ENCODE data around the gene CRIM1. TPM values are rescaled to one million over a fixed set of nuclear protein-coding genes. Genes with fewer than 3 reads are reported as not detected.

CRIM1 gene
- total RNA-seq, 4 donors from 2014 or later: 73.7 to 134 (median 80.7) TPM

DNA sequence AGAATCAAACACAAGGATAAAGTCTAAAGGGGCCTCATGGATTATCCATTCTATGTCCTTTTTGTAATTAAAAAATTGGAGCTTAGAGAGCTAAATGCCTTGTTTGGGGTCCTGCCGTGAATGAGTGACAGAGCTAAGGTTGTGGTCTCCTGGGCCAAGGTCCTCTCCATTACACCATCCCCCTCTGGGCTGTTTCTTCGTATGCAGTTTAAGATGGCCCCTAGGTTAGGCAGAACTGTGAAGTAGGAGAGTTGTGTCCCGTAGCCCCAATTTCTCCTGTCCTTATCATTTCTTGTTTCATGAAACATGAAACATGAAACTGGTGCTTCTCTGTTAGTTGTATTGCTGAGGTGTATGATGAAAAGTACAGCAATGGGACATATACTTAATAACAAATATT, 32.9 kb downstream of the CRIM1 start:
- Histone ChIP-seq H3K27me3 (no peaks in the 10 kb centered on the region), H3K4me3 (no peak overlapping the region), H3K27ac (peak overlapping the region in 3 of 4 donors; percentile 17 to 58 (median 51)), H3K9me3 (no peaks in the 10 kb centered on the region), H3K4me1 (peaks cover 0 to 26% (median 8%) of the 10 kb centered on the region in 4 donors), H3K36me3 (no peaks in the 10 kb centered on the region)
- in situ Hi-C loops (cut with MboI; ENCODE audit: low pct_ligation_motif_present in 1 of 4, low pct_unique_long_range_greater_than_20kb in 1 of 4, low sequenced_read_pairs in 3 of 4) (no loop called here), intact Hi-C loops (cut with DNase I; ENCODE audit: low total_unique reads) (no loop called here)
- DNase-seq: no peak
- WGBS, 2 donors (ENCODE audit: low coverage in 1 of 2): 67 to 85% methylated on average over 1 to 3 of the region's 3 CpGs
- TF ChIP-seq POLR2A (IDR thresholded peaks at IDR 0.05) (no peak), EP300 (IDR thresholded peaks at IDR 0.05; ENCODE audit: low read depth) (no peak), POLR2AphosphoS5 (IDR thresholded peaks at IDR 0.05) (no peak)
- TF ChIP-seq, protein P1, sequence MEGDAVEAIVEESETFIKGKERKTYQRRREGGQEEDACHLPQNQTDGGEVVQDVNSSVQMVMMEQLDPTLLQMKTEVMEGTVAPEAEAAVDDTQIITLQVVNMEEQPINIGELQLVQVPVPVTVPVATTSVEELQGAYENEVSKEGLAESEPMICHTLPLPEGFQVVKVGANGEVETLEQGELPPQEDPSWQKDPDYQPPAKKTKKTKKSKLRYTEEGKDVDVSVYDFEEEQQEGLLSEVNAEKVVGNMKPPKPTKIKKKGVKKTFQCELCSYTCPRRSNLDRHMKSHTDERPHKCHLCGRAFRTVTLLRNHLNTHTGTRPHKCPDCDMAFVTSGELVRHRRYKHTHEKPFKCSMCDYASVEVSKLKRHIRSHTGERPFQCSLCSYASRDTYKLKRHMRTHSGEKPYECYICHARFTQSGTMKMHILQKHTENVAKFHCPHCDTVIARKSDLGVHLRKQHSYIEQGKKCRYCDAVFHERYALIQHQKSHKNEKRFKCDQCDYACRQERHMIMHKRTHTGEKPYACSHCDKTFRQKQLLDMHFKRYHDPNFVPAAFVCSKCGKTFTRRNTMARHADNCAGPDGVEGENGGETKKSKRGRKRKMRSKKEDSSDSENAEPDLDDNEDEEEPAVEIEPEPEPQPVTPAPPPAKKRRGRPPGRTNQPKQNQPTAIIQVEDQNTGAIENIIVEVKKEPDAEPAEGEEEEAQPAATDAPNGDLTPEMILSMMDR (IDR thresholded peaks at IDR 0.05): no peak

GRCh38 chr2:36389091-36389564, 33.5 kb downstream of the CRIM1 start:
- in situ Hi-C loops (cut with MboI; ENCODE audit: low pct_ligation_motif_present in 1 of 4, low pct_unique_long_range_greater_than_20kb in 1 of 4, low sequenced_read_pairs in 3 of 4): no loop called here
- no peak for DNase-seq

DNA sequence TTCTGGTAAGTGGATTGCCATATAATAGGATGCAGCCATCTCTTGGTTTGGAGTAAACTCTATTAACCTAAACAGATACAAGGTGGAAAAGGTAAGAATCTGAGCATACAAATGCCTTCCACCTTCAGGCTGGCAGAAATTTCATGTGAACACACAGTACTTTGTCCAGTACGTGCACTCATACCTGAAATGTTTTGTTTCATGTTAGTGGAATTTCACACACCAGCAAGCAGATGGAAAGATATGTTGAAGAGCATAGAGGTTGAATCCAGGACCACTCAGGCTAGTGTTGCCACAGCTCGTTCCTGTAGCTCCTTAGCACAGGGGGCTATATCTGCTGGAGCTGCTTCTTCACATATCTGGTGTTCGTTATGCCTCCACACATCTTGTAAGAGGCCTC, 34.0 kb downstream of the CRIM1 start:
- Histone ChIP-seq H3K9me3 (no peaks in the 10 kb centered on the region), H3K4me1 (peaks cover 0 to 37% (median 15%) of the 10 kb centered on the region in 4 donors)
- in situ Hi-C loops (cut with MboI; ENCODE audit: low pct_ligation_motif_present in 1 of 4, low pct_unique_long_range_greater_than_20kb in 1 of 4, low sequenced_read_pairs in 3 of 4): no loop called here

More at GRCh38 chr2:36389091-36389564, 33.5 kb downstream of the CRIM1 start:
- Histone ChIP-seq H3K36me3 (no peaks in the 10 kb centered on the region), H3K4me3 (no peak overlapping the region), H3K27me3 (no peaks in the 10 kb centered on the region), H3K9me3 (no peaks in the 10 kb centered on the region), H3K27ac (peak overlapping the region; percentile 17 to 58 (median 54)), H3K4me1 (peaks cover 0 to 33% (median 13%) of the 10 kb centered on the region in 4 donors)
- intact Hi-C loops (cut with DNase I; ENCODE audit: low total_unique reads): loop anchor here (1.0 kb wide), 1 partner anchor 27 kb away; no protein-coding TSS in a partner anchor
- TF ChIP-seq POLR2A (IDR thresholded peaks at IDR 0.05) (no peak), EP300 (IDR thresholded peaks at IDR 0.05; ENCODE audit: low read depth) (no peak)
- 35 to 38% methylated on average over 3 to 5 of the region's 5 CpGs for WGBS, 2 donors (ENCODE audit: low coverage in 1 of 2)

DNA sequence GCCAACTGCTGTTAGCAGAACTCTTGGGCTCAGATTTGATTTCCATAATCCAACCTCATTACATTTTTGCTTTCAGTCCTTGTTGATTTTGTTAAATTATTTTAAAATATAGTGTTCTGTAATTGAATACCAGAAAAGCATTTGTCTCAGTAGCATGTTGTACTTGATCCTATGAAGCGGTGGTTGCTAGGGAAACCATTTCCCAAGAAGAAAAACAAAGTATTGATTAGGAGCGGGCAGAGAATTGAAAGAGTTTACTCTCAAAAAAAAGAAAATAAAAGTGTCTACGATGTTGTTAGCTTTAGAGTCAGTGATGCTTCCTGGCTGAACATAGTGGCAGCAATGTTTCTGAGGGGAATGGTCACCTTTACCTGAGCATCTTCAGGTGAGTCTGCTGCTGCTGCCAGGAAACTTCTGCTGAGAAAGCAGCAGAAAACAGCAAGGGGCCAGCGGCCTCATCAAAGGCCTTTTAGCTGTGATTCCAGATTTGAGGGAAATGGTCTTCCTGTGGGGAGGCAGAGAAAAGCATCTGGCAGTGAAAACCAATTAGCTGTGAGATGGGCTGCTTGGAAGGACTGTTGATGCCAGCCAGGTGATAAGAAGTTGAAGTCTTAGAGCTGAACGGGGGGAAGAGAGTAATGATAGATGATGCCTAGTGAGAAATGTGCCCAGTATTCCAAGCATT, 37.1 kb downstream of the CRIM1 start:
- DNase-seq: no peak
- no peaks in the 10 kb centered on the region for H3K27me3 ChIP-seq
- intact Hi-C loops (cut with DNase I; ENCODE audit: low total_unique reads): no loop called here
- no peaks in the 10 kb centered on the region for H3K36me3 ChIP-seq
- H3K4me3 ChIP-seq: no peak overlapping the region
- H3K27ac ChIP-seq: peak overlapping the region in 1 of 4 donors; percentile 21
- no peaks in the 10 kb centered on the region for H3K9me3 ChIP-seq
- WGBS, 2 donors (ENCODE audit: low coverage in 1 of 2): 72 to 78% methylated on average over 5 of the region's 5 CpGs
- TF ChIP-seq, protein P1 (IDR thresholded peaks at IDR 0.05): no peak
- no peak for TF ChIP-seq POLR2AphosphoS5 (IDR thresholded peaks at IDR 0.05)
- no peak for TF ChIP-seq POLR2A (IDR thresholded peaks at IDR 0.05)
- no peak for TF ChIP-seq EP300 (IDR thresholded peaks at IDR 0.05; ENCODE audit: low read depth)
- in situ Hi-C loops (cut with MboI; ENCODE audit: low pct_ligation_motif_present in 1 of 4, low pct_unique_long_range_greater_than_20kb in 1 of 4, low sequenced_read_pairs in 3 of 4): no loop called here
- H3K4me1 ChIP-seq: peaks cover 0 to 59% (median 37%) of the 10 kb centered on the region in 4 donors

More for the DNA sequence above, 34.0 kb downstream of the CRIM1 start:
- Histone ChIP-seq H3K27ac (peak overlapping the region; percentile 17 to 58 (median 54)), H3K36me3 (no peaks in the 10 kb centered on the region), H3K27me3 (no peaks in the 10 kb centered on the region), H3K4me3 (no peak overlapping the region)
- intact Hi-C loops (cut with DNase I; ENCODE audit: low total_unique reads): loop anchor here (1.0 kb wide), 1 partner anchor 27 kb away; no protein-coding TSS in a partner anchor
- 71 to 80% methylated on average over 3 of the region's 3 CpGs for WGBS, 2 donors (ENCODE audit: low coverage in 1 of 2)
- no peak for TF ChIP-seq POLR2A (IDR thresholded peaks at IDR 0.05)
- no peak for DNase-seq

DNA sequence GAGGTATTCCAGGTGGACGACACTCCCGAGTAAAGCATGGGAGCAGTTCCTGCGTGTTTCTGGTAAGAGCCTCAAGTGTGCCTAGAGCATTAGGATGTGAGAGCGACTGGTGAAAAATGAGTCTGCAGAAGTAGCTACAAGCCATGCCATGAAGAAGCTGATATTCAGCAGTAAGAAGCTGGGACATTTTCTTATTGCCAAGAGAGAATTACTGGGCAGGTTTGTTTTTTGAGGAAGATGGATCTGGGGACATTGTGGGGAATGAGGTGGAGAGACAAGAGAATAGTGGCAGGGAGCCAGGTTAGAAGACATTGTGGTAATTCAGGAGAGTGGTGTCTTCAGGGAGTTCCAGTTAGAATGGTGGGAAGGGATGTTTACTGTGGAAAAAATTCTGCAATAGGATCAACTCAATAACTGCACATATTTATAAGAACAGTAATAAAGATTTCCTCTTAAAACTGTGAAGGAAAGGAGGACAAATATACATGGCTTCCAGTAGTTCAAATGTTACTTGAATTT, 38.2 kb downstream of the CRIM1 start:
- no peaks in the 10 kb centered on the region for H3K27me3 ChIP-seq
- TF ChIP-seq, protein P1 (IDR thresholded peaks at IDR 0.05): no peak
- TF ChIP-seq EP300 (IDR thresholded peaks at IDR 0.05; ENCODE audit: low read depth) (no peak), POLR2A (IDR thresholded peaks at IDR 0.05) (no peak), POLR2AphosphoS5 (IDR thresholded peaks at IDR 0.05) (no peak)
- in situ Hi-C loops (cut with MboI; ENCODE audit: low pct_ligation_motif_present in 1 of 4, low pct_unique_long_range_greater_than_20kb in 1 of 4, low sequenced_read_pairs in 3 of 4): no loop called here

More for the DNA sequence above, 38.2 kb downstream of the CRIM1 start:
- peak overlapping the region; percentile 17 to 82 (median 79) for H3K27ac ChIP-seq
- WGBS, 2 donors (ENCODE audit: low coverage in 1 of 2): 79% methylated on average over 4 of the region's 4 CpGs; no CpG with 5 or more reads in 1 of the 2 donors
- H3K9me3 ChIP-seq: no peaks in the 10 kb centered on the region
- peaks cover 0 to 59% (median 42%) of the 10 kb centered on the region in 4 donors for H3K4me1 ChIP-seq
- H3K36me3 ChIP-seq: no peaks in the 10 kb centered on the region
- H3K4me3 ChIP-seq: no peak overlapping the region
- intact Hi-C loops (cut with DNase I; ENCODE audit: low total_unique reads): no loop called here
- no peak for DNase-seq
